ENCODE measurements around the gene FAM161A.

The FAM161A gene

DNA sequence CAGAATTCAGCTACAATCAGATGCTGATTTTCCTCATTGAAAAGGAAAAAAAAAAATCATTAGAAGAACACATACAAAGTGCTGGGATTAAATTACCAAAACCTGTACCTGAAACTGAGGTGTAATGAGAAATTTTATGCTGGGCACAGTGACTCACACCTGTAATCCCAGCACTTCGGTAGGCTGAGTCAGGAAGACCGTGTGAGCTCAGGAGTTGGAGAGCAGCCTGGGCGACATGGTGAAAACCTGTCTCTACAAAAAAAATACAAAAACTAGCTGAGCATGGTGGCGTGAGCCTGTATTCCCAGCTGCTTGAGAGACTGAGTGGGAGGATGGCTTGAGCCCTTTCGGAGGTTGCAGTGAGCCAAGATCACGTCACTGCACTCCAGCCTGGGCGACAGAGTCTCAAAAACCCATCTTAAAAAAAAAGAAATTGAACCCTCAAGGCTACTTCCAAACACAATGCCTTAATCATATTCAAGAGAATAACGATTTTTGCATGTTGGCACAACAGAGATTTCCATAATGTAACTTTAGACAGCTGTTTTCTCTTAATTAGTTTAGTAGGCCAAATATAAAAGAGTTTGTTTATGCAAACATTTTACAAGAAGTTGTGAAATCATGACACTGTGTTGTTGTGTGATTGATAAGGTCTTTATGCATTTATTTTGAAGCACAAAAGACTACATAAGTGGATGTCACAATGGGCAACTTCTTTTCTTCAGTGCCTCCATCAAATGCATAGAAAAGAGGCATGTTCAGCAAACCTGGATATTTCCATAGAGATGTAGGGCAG is 63.9 kb downstream of the FAM161A start:
- Histone ChIP-seq H3K27me3 (replicated peaks) (no peaks in the 10 kb centered on the region), H3K36me3 (replicated peaks) (no peaks in the 10 kb centered on the region), H3K27ac (no peak overlapping the region), H3K4me3 (ENCODE audit: low read depth, low read length) (no peak overlapping the region)
- in situ Hi-C loops (cut with HindIII; ENCODE audit: low pct_ligation_motif_present, low sequenced_read_pairs): no loop called here
- no peak for DNase-seq
- TF ChIP-seq CTCF (IDR thresholded peaks at IDR 0.05; ENCODE audit: low read depth, low read length, missing control alignments): no peak

GRCh38 chr2:61787941-61788563 is 65.8 kb downstream of the FAM161A start:
- no peak for TF ChIP-seq CTCF (IDR thresholded peaks at IDR 0.05; ENCODE audit: low read depth, low read length, missing control alignments)
- Histone ChIP-seq H3K27me3 (replicated peaks) (no peaks in the 10 kb centered on the region), H3K36me3 (replicated peaks) (no peaks in the 10 kb centered on the region), H3K4me3 (ENCODE audit: low read depth, low read length) (no peak overlapping the region), H3K27ac (no peak overlapping the region)
- DNase-seq: no peak
- in situ Hi-C loops (cut with HindIII; ENCODE audit: low pct_ligation_motif_present, low sequenced_read_pairs): no loop called here

DNA sequence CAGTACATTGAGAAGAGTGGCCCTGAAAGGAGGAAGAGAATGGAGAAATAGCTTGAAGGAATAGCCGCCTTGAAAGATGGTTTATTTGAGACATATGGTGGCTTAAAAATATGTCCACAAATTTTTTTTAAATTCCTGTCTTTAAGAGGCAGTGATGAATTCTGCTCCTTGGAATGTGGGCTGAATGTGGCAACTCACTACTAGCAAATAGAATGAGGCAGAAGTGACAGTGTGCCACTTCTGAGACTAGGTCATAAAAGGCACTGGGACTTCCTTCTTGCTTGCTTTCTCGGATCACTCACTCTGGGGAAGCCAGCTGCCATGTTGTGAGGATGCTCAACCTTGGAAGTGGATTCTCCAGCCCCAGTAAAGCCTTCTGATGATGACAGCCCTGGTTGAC is 67.0 kb downstream of the FAM161A start:
- no peaks in the 10 kb centered on the region for H3K27me3 ChIP-seq (replicated peaks)
- H3K36me3 ChIP-seq (replicated peaks): no peaks in the 10 kb centered on the region
- DNase-seq: no peak
- H3K27ac ChIP-seq: no peak overlapping the region
- no peak overlapping the region for H3K4me3 ChIP-seq (ENCODE audit: low read depth, low read length)
- TF ChIP-seq CTCF (IDR thresholded peaks at IDR 0.05; ENCODE audit: low read depth, low read length, missing control alignments): no peak
- in situ Hi-C loops (cut with HindIII; ENCODE audit: low pct_ligation_motif_present, low sequenced_read_pairs): no loop called here

DNA sequence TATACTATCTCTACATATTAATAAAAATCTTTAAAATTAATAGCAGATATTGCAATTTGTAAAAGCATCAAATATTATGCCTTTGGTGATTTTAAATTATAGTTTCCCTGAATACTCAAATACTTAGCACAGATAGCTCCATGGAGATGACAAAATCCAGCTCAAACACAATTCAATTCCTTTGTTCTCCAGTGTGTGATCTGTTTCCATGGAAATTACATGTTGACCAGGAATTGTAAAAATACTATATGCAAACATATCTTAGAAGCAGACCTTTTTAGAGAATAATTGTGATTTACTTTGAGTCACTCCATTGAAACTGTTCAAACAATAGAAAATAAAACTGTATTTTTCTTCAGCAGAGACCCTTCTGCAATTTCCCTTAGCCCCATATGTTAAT is 68.3 kb downstream of the FAM161A start:
- no peaks in the 10 kb centered on the region for H3K36me3 ChIP-seq (replicated peaks)
- TF ChIP-seq CTCF (IDR thresholded peaks at IDR 0.05; ENCODE audit: low read depth, low read length, missing control alignments): no peak
- no peak overlapping the region for H3K4me3 ChIP-seq (ENCODE audit: low read depth, low read length)
- no peak for DNase-seq
- in situ Hi-C loops (cut with HindIII; ENCODE audit: low pct_ligation_motif_present, low sequenced_read_pairs): no loop called here
- no peaks in the 10 kb centered on the region for H3K27me3 ChIP-seq (replicated peaks)
- H3K27ac ChIP-seq: no peak overlapping the region

GRCh38 chr2:61784643-61785042 is 69.2 kb downstream of the FAM161A start:
- no peak for DNase-seq
- in situ Hi-C loops (cut with HindIII; ENCODE audit: low pct_ligation_motif_present, low sequenced_read_pairs): no loop called here
- no peak for TF ChIP-seq CTCF (IDR thresholded peaks at IDR 0.05; ENCODE audit: low read depth, low read length, missing control alignments)
- Histone ChIP-seq H3K36me3 (replicated peaks) (no peaks in the 10 kb centered on the region), H3K4me3 (ENCODE audit: low read depth, low read length) (no peak overlapping the region), H3K27me3 (replicated peaks) (no peaks in the 10 kb centered on the region), H3K27ac (no peak overlapping the region)

Measured in brain microvascular endothelial cell (primary cell).